ENCODE measurements around the gene STX4. TPM values are rescaled to one million over a fixed set of nuclear protein-coding genes. Genes with fewer than 3 reads are reported as not detected.

STX4 gene
- total and polyA plus RNA-seq, 9 of the 15 experiments (the other 6 are each of a cell fraction or from before 2014, with no cell fraction given): 3.2 to 48.0 (median 21.5) TPM

- TF ChIP-seq CHD7 (IDR thresholded peaks at IDR 0.05; ENCODE audit: low read depth, low read length) (no peak), RCOR1 (IDR thresholded peaks at IDR 0.05; ENCODE audit: borderline replicate concordance in 1 of 2, low read depth in 2 of 2, low read length in 2 of 2) (peak in 1 of 2 experiments; percentile 56; a peak in 1 of 4 replicates), RFX7 (CRISPR knock-in tag; IDR thresholded peaks at IDR 0.05) (no peak), E2F4 (CRISPR knock-in tag; IDR thresholded peaks at IDR 0.05; ENCODE audit: low read depth) (no peak), RAD21 (CRISPR knock-in tag; conservative IDR thresholded peaks at IDR 0.05 in 1 of 2, IDR thresholded peaks at IDR 0.05 in 1 of 2) (0 out of 4 replicates have a peak, but pooled peaks of 1 of the 2 experiments have one; percentile 2), CREB3L1 (IDR thresholded peaks at IDR 0.05; ENCODE audit: borderline replicate concordance, low read depth) (peak; percentile 90), WHSC1 (IDR thresholded peaks at IDR 0.05; ENCODE audit: low read length) (no peak), NR4A1 (CRISPR knock-in tag; IDR thresholded peaks at IDR 0.05) (peak; percentile 78; the same call in 1 of the 2 replicates), NR4A1 (tag; IDR thresholded peaks at IDR 0.05) (peak; percentile 74; the same call in 1 of the 2 replicates)
These were observed at the start of gene STX4 (continued) for GRCh38 chr16:31032736-31033708.

Measured in K562 (cell line).